Measurements from ENCODE around the gene REV1. TPM values are rescaled to one million over a fixed set of nuclear protein-coding genes. Genes with fewer than 3 reads are reported as not detected.

The REV1 gene
- total and polyA plus RNA-seq, 8 donors = 43.7 to 77.9 (median 65.5) TPM

DNA sequence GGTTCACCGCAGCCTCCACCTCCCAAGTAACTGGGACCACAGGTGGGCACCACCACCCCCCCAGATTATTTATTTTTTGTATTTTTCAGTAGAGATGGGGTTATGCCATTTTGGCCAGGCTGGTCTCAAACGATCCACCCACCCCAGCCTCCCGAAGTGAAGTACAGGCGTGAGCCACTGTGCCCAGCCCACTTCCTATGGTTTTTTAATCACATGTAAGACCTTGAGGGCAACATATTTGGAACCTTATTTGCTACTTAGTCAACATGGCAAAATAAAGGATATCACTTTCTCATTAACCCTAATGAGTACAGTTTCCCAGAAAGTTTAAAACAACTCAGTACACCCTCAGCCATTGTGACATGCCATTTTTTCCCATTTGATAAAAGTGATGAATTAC is 88.0 kb downstream of the REV1 start:
- Histone ChIP-seq H3K4me1 (no peaks in the 10 kb centered on the region), H3K36me3 (peaks cover 0 to 99% of the 10 kb centered on the region in 2 donors), H3K4me3 (no peak overlapping the region), H3K27ac (no peak overlapping the region), H3K27me3 (no peaks in the 10 kb centered on the region), H3K9me3 (no peaks in the 10 kb centered on the region)
- intact Hi-C loops (cut with DNase I) = no loop called here
- no peak for ATAC-seq
- DNase-seq = no peak
- no peak for TF ChIP-seq CTCF (IDR thresholded peaks at IDR 0.05)

DNA sequence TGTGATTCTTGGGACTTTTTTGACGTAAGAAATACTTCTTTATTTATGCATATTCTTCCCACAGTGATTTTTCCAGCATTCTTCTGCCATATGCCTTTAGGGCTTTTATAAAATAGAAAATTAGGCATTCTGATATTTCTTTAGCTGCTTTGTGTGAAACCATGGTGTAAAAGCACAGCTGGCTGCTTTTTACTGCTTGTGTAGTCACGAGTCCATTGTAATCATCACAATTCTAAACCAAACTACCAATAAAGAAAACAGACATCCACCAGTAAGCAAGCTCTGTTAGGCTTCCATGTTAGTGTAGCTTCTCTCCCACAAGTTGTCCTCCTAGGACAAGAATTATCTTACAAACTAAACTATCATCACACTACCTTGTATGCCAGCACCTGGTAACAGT is 90.0 kb downstream of the REV1 start:
- H3K27me3 ChIP-seq = no peaks in the 10 kb centered on the region
- no peak for ATAC-seq
- DNase-seq = no peak
- intact Hi-C loops (cut with DNase I) = no loop called here
- no peak overlapping the region for H3K27ac ChIP-seq
- TF ChIP-seq CTCF (IDR thresholded peaks at IDR 0.05) = no peak
- H3K4me3 ChIP-seq = no peak overlapping the region
- no peaks in the 10 kb centered on the region for H3K9me3 ChIP-seq
- peaks cover 0 to 100% of the 10 kb centered on the region in 2 donors for H3K36me3 ChIP-seq
- H3K4me1 ChIP-seq = no peaks in the 10 kb centered on the region

DNA sequence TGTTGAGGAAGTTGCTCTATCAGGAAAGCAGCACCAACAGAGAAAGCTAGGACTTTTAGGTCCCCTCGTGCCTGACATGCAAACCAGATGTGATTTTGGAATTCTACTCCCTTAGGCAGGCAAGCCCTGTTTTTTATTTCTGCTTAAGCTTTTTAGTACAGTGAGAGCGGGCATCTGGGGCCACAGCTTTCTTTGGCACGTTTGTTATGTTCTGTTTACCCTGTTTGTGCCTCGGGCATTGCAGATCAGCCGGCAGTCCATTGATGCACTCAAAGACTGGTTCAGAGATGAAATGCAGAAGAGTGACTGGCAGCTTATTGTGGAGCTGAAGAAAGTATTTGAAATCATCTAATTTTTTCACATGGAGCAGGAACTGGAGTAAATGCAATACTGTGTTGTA is 90.8 kb downstream of the REV1 start:
- H3K9me3 ChIP-seq = no peaks in the 10 kb centered on the region
- no peak overlapping the region for H3K4me3 ChIP-seq
- TF ChIP-seq CTCF (IDR thresholded peaks at IDR 0.05) = no peak
- intact Hi-C loops (cut with DNase I) = no loop called here
- H3K4me1 ChIP-seq = no peaks in the 10 kb centered on the region
- ATAC-seq (no peak), DNase-seq (no peak)
- no peak overlapping the region for H3K27ac ChIP-seq
- H3K27me3 ChIP-seq = no peaks in the 10 kb centered on the region
- H3K36me3 ChIP-seq = peaks cover 0 to 100% of the 10 kb centered on the region in 2 donors

DNA sequence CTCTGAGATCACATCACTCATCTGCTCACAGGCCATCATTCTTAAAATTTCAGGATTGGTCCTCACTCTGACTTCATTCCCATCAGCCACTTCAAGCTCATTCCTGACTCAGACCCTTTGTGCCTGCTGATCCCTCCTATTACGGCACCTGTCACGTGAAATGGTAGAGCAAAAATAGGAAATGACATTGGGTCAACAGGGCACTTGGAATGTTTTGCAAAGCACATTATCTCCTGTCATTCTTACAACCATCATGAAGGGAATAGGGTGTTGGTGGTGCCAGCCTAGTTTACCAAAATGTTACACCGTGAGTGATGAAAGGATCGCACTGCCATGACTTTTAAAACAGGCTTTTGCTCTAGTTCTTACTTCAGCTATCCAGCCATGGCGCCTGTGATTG is 91.5 kb downstream of the REV1 start:
- DNase-seq (no peak), ATAC-seq (no peak)
- Histone ChIP-seq H3K27ac (no peak overlapping the region), H3K27me3 (no peaks in the 10 kb centered on the region), H3K36me3 (peaks cover 0 to 100% of the 10 kb centered on the region in 2 donors), H3K4me3 (no peak overlapping the region), H3K4me1 (no peaks in the 10 kb centered on the region), H3K9me3 (no peaks in the 10 kb centered on the region)
- TF ChIP-seq CTCF (IDR thresholded peaks at IDR 0.05) = no peak
- intact Hi-C loops (cut with DNase I) = no loop called here

DNA sequence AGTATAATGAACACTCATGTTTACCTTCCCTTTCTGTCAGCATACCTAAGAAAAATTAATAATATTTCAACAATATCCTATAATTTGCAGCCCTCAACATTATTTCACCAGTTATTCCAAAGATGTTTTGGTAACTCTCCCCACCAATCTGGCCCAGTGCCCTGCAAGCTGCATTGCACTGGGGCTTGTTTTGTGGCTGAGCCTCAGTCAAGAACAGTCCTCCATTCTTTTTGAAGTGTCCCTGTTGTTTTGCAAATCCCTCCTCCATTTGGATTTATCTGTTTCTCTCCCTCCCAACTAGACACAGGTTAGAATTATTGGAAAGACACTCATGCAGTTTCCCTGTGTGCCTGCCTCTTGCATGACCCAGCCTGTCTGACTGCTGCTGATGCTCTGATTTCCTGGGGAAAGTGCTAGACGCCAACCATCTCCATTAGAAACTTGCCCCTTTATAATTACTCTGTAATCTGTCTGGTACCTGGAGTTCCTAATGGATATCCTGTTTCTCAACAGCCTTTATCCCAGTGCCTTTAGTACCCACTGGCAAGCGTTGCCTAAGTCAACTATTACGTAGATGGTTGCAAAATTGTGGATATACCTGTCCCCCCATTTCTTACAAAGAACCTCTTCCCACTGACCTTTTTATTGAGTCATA is 92.4 kb downstream of the REV1 start:
- H3K9me3 ChIP-seq = no peaks in the 10 kb centered on the region
- H3K4me3 ChIP-seq = no peak overlapping the region
- H3K4me1 ChIP-seq = no peaks in the 10 kb centered on the region
- H3K27ac ChIP-seq = no peak overlapping the region
- no peak for ATAC-seq
- no peaks in the 10 kb centered on the region for H3K27me3 ChIP-seq
- intact Hi-C loops (cut with DNase I) = no loop called here
- DNase-seq = no peak
- TF ChIP-seq CTCF (IDR thresholded peaks at IDR 0.05) = no peak
- H3K36me3 ChIP-seq = peaks cover 0 to 100% of the 10 kb centered on the region in 2 donors

Measured in left lung (tissue), 10 donors.